ENCODE results near the gene TAGLN3.

TAGLN3 gene

DNA sequence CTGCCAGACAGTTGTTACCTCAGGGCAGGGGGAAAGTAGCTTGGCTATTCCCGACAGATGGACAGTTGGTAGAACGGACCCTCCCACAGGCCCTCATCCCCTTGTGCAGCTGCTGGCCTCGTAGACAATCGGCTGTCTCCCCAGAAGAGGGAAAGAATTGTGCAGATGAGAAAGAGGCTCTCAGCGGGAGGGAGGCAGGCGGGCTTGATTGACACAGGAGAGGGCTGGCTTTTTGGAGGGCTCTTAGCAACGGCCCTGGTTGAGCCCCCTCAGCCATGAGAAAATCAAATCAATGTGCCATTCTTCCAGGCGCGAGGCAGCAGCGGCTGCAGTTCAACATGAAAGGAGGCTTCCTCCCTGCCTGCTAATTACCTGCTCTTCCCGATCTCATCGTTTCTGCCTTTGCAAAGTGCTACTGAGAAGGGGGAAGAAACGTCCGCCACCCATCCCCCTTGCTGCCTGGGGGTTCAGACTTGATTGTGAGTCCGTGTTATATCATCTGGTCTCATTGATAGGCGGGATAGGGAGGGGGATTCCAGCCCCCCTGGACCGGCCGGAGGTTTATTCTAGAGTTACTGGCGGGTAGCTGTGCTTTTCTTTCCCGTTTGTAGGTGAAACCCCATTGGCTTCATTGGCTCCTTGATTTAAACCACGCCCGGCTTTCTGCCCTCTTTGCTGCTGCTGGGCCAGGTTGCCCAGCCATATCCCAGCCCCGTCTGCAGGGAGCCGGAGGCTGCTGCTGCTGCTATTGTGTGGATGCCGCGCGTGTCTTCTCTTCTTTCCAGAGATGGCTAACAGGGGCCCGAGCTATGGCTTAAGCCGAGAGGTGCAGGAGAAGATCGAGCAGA is at the start of gene TAGLN3:
TSS of gene TAGLN3 (plus strand) at position 287 of the 848 bp plus-strand sequence. CDS start at position 788, 501 bp downstream.
- no peak for DNase-seq (ENCODE audit: low read depth)
- TF ChIP-seq, protein P1, sequence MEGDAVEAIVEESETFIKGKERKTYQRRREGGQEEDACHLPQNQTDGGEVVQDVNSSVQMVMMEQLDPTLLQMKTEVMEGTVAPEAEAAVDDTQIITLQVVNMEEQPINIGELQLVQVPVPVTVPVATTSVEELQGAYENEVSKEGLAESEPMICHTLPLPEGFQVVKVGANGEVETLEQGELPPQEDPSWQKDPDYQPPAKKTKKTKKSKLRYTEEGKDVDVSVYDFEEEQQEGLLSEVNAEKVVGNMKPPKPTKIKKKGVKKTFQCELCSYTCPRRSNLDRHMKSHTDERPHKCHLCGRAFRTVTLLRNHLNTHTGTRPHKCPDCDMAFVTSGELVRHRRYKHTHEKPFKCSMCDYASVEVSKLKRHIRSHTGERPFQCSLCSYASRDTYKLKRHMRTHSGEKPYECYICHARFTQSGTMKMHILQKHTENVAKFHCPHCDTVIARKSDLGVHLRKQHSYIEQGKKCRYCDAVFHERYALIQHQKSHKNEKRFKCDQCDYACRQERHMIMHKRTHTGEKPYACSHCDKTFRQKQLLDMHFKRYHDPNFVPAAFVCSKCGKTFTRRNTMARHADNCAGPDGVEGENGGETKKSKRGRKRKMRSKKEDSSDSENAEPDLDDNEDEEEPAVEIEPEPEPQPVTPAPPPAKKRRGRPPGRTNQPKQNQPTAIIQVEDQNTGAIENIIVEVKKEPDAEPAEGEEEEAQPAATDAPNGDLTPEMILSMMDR (IDR thresholded peaks at IDR 0.05; ENCODE audit: control insufficient read depth, insufficient read depth, low read depth, low read length, missing control alignments): no peak
- H3K4me3 ChIP-seq (ENCODE audit: control insufficient read depth, low read depth, low read length): peak within 1 kb of the TSS; percentile 60

DNA sequence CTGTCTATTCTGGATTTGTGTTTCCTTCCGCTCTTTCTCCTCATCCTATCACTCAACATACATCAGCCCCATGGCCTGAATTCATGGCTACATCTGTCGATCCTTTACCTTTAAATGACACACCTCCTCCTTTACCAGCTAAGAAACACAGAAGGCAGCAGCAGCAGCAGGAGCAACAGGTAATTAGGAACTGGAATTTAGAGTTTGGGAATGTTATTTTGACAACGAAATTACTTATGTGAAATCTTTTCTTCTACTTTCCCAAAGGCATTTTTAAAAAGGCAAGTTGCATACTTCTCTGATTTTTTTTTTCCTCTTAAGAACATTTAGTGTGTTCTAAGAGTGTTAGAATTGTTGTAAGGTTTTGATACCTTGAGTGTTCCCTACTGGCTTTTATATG is 49.0 kb upstream of the TAGLN3 start:
- TF ChIP-seq, protein P1 (IDR thresholded peaks at IDR 0.05; ENCODE audit: control insufficient read depth, insufficient read depth, low read depth, low read length, missing control alignments): no peak
- H3K4me3 ChIP-seq (ENCODE audit: control insufficient read depth, low read depth, low read length): no peak overlapping the region
- no peak for DNase-seq (ENCODE audit: low read depth)

DNA sequence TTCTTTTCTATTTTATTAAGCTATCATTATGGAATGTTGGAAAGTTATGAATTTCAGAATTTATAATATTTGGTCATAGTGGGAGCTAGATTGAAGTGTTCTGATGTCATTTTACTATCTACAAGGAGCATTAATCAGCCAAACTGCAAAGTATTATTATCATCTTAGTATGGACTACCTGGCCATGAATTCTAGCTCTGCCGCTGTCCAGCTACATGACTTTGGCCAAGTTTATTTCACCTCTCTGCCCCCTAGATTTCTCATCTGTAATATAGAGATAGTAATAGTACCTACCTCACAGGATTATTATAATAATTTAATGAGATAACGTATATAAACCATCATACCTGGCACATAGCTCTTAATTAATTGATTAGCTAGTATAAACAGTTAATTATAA is 47.7 kb upstream of the TAGLN3 start:
- no peak for DNase-seq (ENCODE audit: low read depth)
- no peak overlapping the region for H3K4me3 ChIP-seq (ENCODE audit: control insufficient read depth, low read depth, low read length)
- TF ChIP-seq, protein P1 (IDR thresholded peaks at IDR 0.05; ENCODE audit: control insufficient read depth, insufficient read depth, low read depth, low read length, missing control alignments): no peak

DNA sequence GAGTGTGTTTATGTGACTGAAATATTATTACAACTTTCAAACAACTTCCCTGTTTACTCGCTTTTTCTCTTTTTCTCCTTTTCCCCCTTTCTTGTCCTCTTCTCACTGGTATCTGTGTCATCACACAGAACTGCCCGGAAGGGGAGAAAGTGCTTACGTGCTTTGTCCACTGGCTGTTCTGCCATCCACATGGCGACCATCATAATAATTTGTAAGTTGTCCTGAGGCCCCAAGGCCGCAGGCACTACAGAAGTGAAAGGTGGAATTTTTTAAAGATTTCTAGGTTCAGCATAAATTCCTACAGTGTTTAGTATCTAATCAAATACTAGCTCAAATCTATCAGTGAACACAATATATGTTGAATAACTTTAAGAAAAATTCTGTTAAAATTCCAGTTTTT is 46.6 kb upstream of the TAGLN3 start:
- TF ChIP-seq, protein P1 (IDR thresholded peaks at IDR 0.05; ENCODE audit: control insufficient read depth, insufficient read depth, low read depth, low read length, missing control alignments): no peak
- DNase-seq (ENCODE audit: low read depth): no peak
- no peak overlapping the region for H3K4me3 ChIP-seq (ENCODE audit: control insufficient read depth, low read depth, low read length)

DNA sequence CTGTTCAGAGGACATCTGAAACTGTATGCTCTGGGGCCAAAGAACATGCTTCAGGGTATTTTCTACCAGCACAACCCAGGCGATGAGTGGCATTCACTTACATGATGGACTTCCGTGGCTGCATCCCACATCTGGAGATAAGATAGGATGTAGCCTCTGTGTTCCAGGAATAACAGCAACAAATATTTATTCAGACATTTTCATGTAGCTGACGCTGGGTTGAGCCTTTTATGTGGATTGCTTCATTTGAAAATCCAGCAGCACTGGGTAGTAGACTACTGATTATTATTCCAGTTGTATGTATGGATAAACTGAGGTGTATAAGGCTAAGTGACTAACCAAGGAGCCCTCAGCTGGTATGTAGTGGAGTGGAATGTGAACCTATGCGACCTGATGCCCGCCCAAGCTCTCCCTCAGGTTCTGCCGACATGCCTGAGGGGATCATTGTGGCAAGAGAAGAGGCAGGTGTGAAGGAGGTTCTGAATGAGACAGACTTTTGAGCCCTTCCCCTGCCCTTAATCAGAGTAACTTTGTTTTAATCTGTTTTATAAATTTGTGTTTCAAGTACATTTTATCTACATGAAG is 45.8 kb upstream of the TAGLN3 start:
- DNase-seq (ENCODE audit: low read depth): no peak
- no peak overlapping the region for H3K4me3 ChIP-seq (ENCODE audit: control insufficient read depth, low read depth, low read length)
- TF ChIP-seq, protein P1 (IDR thresholded peaks at IDR 0.05; ENCODE audit: control insufficient read depth, insufficient read depth, low read depth, low read length, missing control alignments): no peak

DNA sequence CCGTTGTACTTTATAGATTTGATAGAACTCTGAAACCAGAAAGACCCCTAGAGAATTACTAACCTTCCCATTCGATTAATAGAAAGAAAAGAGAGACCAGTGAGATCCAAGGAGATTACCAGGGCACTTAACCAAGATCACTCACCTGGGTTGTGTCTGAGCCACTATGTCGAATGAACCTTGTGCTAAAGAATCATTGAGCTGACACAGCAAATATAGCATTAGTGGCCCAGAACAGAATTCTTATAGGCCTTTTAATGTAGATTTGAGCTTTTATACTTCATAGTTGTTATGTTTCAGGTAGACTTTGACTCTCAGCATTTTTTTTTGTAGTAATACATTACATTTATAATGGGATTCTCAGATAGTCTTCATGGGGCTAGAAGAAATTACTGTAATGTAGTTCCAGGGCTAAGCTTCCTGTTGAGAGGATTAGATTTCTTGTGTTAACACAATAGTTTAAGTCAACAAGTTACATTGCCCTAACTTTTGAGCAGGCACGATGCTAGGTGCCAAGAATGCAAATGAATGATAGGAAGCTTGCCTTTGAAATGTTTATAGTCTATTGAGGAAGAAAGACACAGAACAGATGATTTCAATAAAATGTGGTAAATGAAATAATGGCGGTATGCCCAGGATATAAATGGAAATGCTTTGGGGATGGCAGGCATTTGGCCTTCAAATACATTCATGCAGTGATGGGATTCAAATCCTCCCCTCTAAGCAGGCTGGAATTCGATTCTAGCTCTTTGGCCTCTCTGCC is 44.3 kb upstream of the TAGLN3 start:
- TF ChIP-seq, protein P1 (IDR thresholded peaks at IDR 0.05; ENCODE audit: control insufficient read depth, insufficient read depth, low read depth, low read length, missing control alignments): no peak
- no peak overlapping the region for H3K4me3 ChIP-seq (ENCODE audit: control insufficient read depth, low read depth, low read length)
- peak; percentile 86 for DNase-seq (ENCODE audit: low read depth)
